ENCODE results near the gene STPG2.

STPG2 gene

GRCh38 chr4:98143001-98143899 lies at the start of gene STPG2:
Gene STPG2 (minus strand): TSS chr4:98143476.
- peak; percentile 88 for DNase-seq (ENCODE audit: low spot score)
- TF ChIP-seq CTCF (IDR thresholded peaks at IDR 0.05; ENCODE audit: borderline replicate concordance, control extremely low read depth, extremely low read depth, insufficient read depth, missing control alignments) = peak; percentile 36
- in situ Hi-C loops (cut with MboI; ENCODE audit: low sequenced_read_pairs, unreplicated experiment) = no loop called here

- no peak for DNase-seq (ENCODE audit: low spot score)
- no peak for TF ChIP-seq CTCF (IDR thresholded peaks at IDR 0.05; ENCODE audit: borderline replicate concordance, control extremely low read depth, extremely low read depth, insufficient read depth, missing control alignments)
- in situ Hi-C loops (cut with MboI; ENCODE audit: low sequenced_read_pairs, unreplicated experiment) = no loop called here
These were observed 42.0 kb upstream of the STPG2 start for GRCh38 chr4:98185279-98185678.

- in situ Hi-C loops (cut with MboI; ENCODE audit: low sequenced_read_pairs, unreplicated experiment) = no loop called here
- no peak for DNase-seq (ENCODE audit: low spot score)
- no peak for TF ChIP-seq CTCF (IDR thresholded peaks at IDR 0.05; ENCODE audit: borderline replicate concordance, control extremely low read depth, extremely low read depth, insufficient read depth, missing control alignments)
These were observed 38.5 kb upstream of the STPG2 start for GRCh38 chr4:98181809-98182208.

- in situ Hi-C loops (cut with MboI; ENCODE audit: low sequenced_read_pairs, unreplicated experiment) = no loop called here
- DNase-seq (ENCODE audit: low spot score) = no peak
- TF ChIP-seq CTCF (IDR thresholded peaks at IDR 0.05; ENCODE audit: borderline replicate concordance, control extremely low read depth, extremely low read depth, insufficient read depth, missing control alignments) = no peak
These were observed 36.7 kb upstream of the STPG2 start for GRCh38 chr4:98179951-98180350.

- no peak for DNase-seq (ENCODE audit: low spot score)
- in situ Hi-C loops (cut with MboI; ENCODE audit: low sequenced_read_pairs, unreplicated experiment) = no loop called here
- no peak for TF ChIP-seq CTCF (IDR thresholded peaks at IDR 0.05; ENCODE audit: borderline replicate concordance, control extremely low read depth, extremely low read depth, insufficient read depth, missing control alignments)
These were observed 33.3 kb upstream of the STPG2 start for GRCh38 chr4:98176531-98176930.

- in situ Hi-C loops (cut with MboI; ENCODE audit: low sequenced_read_pairs, unreplicated experiment) = no loop called here
- TF ChIP-seq CTCF (IDR thresholded peaks at IDR 0.05; ENCODE audit: borderline replicate concordance, control extremely low read depth, extremely low read depth, insufficient read depth, missing control alignments) = no peak
- DNase-seq (ENCODE audit: low spot score) = no peak
These were observed 26.8 kb upstream of the STPG2 start for GRCh38 chr4:98170035-98170434.

All from GM13976 (cell line).